ENCODE measurements around the gene ISLR.

ISLR gene

DNA sequence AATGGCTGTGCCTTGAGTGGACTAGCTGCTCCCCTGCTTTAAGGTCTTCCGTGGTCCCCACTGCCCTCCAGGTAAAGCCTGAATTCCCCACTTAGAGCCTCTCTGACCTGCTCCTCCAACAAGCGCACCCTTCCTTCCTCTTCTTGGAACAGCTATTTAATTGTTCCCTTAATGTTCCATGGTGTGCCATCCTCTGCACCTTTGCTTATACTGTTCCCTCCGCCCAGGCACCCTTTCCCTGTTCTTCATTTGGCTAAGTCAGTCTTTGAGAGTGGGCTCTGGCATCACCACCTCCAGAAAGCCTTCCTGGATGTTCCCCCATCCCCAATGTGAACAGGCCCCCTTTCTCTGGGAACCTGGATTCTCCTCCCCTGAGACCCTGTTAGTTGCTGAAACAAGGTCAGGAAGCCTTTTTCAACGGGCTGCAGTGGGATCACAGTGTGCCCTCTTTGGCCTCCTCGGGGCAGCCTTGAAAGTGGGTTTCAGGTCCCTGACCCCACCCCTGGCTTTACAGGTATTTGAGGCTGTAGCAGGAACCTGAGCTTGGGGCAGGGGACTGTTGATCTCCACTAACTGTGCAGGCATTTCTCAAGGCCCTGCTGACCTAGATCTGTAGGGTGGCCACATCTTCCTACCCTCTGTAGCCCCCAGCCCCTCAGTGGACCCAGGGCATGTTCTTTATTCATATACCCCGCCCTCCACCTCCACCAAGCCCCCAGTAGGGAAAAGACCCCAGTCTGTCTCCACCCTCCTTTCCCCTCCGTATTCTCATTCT, 5.0 kb downstream of the ISLR start:
- Histone ChIP-seq H3K27ac (replicated peaks) (no peak overlapping the region), H3K4me3 (replicated peaks; ENCODE audit: insufficient read depth, low read length) (no peak overlapping the region), H3K27me3 (ENCODE audit: insufficient read depth, poor library complexity, severe bottlenecking) (no peaks in the 10 kb centered on the region)
- DNase-seq (ENCODE audit: low read depth in 1 of 2, low spot score in 1 of 2) = no peak
- TF ChIP-seq, protein P1, sequence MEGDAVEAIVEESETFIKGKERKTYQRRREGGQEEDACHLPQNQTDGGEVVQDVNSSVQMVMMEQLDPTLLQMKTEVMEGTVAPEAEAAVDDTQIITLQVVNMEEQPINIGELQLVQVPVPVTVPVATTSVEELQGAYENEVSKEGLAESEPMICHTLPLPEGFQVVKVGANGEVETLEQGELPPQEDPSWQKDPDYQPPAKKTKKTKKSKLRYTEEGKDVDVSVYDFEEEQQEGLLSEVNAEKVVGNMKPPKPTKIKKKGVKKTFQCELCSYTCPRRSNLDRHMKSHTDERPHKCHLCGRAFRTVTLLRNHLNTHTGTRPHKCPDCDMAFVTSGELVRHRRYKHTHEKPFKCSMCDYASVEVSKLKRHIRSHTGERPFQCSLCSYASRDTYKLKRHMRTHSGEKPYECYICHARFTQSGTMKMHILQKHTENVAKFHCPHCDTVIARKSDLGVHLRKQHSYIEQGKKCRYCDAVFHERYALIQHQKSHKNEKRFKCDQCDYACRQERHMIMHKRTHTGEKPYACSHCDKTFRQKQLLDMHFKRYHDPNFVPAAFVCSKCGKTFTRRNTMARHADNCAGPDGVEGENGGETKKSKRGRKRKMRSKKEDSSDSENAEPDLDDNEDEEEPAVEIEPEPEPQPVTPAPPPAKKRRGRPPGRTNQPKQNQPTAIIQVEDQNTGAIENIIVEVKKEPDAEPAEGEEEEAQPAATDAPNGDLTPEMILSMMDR (IDR thresholded peaks at IDR 0.05; ENCODE audit: insufficient read depth, low read length) = no peak
- TF ChIP-seq POLR2AphosphoS5 (IDR thresholded peaks at IDR 0.05; ENCODE audit: low read depth) = no peak
- TF ChIP-seq GABPA (IDR thresholded peaks at IDR 0.05; ENCODE audit: low read depth) = no peak
- no peak for TF ChIP-seq SPI1 (IDR thresholded peaks at IDR 0.05; ENCODE audit: borderline replicate concordance, low read depth)
- TF ChIP-seq, protein P2, sequence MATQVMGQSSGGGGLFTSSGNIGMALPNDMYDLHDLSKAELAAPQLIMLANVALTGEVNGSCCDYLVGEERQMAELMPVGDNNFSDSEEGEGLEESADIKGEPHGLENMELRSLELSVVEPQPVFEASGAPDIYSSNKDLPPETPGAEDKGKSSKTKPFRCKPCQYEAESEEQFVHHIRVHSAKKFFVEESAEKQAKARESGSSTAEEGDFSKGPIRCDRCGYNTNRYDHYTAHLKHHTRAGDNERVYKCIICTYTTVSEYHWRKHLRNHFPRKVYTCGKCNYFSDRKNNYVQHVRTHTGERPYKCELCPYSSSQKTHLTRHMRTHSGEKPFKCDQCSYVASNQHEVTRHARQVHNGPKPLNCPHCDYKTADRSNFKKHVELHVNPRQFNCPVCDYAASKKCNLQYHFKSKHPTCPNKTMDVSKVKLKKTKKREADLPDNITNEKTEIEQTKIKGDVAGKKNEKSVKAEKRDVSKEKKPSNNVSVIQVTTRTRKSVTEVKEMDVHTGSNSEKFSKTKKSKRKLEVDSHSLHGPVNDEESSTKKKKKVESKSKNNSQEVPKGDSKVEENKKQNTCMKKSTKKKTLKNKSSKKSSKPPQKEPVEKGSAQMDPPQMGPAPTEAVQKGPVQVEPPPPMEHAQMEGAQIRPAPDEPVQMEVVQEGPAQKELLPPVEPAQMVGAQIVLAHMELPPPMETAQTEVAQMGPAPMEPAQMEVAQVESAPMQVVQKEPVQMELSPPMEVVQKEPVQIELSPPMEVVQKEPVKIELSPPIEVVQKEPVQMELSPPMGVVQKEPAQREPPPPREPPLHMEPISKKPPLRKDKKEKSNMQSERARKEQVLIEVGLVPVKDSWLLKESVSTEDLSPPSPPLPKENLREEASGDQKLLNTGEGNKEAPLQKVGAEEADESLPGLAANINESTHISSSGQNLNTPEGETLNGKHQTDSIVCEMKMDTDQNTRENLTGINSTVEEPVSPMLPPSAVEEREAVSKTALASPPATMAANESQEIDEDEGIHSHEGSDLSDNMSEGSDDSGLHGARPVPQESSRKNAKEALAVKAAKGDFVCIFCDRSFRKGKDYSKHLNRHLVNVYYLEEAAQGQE (IDR thresholded peaks at IDR 0.05; ENCODE audit: insufficient replicate concordance, low read depth) = no peak

DNA sequence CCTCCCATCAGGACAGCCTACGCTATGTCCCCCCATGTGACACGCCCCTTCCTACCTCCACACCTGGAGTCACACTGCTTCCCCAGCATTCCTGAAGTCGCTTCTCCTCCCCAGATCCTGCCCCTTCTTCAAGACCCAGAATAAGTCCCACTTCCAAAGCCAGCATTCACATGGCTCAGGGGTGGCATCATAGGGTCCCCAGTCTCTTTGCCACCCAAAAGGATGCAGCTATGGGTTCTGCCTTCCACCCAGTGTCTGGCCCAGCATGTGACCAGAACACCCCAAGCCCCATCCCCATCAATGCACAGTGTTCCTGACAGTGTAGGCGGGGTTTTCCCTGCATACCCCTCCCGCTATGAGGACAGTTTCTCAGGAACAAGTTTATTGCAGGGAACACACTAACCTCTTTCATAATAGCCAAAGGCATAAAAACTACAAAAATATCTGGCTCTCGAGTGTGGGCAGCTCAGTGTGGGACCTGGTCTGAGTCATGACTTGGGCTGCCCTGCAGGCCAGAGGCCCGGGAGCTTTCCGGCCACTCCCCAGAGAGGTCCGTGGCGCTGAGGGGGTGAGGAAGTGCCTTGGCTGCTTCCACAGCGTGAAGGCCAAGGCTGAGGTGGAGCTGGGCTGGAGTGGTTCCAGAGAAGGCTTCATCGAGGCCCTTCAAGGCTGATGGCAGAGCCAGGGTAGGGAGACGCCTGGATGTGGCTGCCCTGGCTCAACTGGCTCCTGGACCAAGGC, 5.8 kb downstream of the ISLR start:
- Histone ChIP-seq H3K27me3 (ENCODE audit: insufficient read depth, poor library complexity, severe bottlenecking) (no peaks in the 10 kb centered on the region), H3K4me3 (replicated peaks; ENCODE audit: insufficient read depth, low read length) (no peak overlapping the region), H3K27ac (replicated peaks) (no peak overlapping the region)
- DNase-seq (ENCODE audit: low read depth in 1 of 2, low spot score in 1 of 2) = no peak
- no peak for TF ChIP-seq GABPA (IDR thresholded peaks at IDR 0.05; ENCODE audit: low read depth)
- TF ChIP-seq, protein P2 (IDR thresholded peaks at IDR 0.05; ENCODE audit: insufficient replicate concordance, low read depth) = no peak
- TF ChIP-seq, protein P1 (IDR thresholded peaks at IDR 0.05; ENCODE audit: insufficient read depth, low read length) = no peak
- TF ChIP-seq POLR2AphosphoS5 (IDR thresholded peaks at IDR 0.05; ENCODE audit: low read depth) = no peak
- no peak for TF ChIP-seq SPI1 (IDR thresholded peaks at IDR 0.05; ENCODE audit: borderline replicate concordance, low read depth)

DNA sequence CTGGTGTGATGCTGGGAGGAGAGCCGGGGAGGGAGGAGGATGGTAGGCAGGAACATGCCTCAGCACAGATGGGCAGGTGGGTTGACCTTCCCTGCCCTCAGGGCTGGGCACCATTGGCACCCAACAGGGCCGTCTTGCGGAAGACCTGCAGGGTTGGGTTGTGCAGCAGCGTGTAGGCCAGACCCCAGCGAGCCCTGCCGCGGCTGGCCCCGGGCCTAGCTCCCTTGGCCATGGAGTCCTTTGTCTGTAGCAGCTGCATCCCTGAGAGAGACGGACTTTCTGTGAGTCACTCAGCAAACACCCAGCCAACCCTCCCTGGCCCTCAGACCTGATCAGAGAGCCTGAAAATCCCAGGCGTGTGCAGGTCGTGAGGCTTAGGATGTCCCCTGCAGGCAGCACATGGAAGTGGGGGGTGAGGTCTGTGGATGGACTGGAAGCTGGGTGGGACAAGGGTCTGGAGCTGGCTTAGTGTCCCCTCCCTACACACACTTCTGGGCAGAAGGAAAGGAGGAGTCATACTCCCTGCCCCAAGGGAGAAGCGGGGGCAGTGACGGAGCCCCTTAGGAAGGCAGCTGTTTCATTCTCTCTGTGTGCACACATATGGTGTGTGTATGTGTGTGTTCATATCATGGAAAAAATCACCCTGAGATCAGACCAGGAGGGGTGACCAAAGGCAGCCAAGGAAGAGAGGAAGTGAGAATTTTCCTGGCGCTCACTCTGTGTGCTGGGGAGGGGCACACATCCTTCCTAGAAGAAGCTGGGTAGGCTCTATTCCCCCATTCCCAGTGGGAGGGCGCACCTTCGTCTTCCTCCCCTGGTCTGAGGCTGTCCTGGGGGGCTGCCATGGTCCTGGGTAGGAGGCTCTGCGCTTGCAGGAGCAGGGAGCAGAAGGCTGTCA, 6.7 kb downstream of the ISLR start:
- Histone ChIP-seq H3K27ac (replicated peaks) (no peak overlapping the region), H3K27me3 (ENCODE audit: insufficient read depth, poor library complexity, severe bottlenecking) (no peaks in the 10 kb centered on the region), H3K4me3 (replicated peaks; ENCODE audit: insufficient read depth, low read length) (no peak overlapping the region)
- no peak for DNase-seq (ENCODE audit: low read depth in 1 of 2, low spot score in 1 of 2)
- TF ChIP-seq GABPA (IDR thresholded peaks at IDR 0.05; ENCODE audit: low read depth) (no peak), POLR2AphosphoS5 (IDR thresholded peaks at IDR 0.05; ENCODE audit: low read depth) (no peak), SPI1 (IDR thresholded peaks at IDR 0.05; ENCODE audit: borderline replicate concordance, low read depth) (no peak)
- TF ChIP-seq, protein P1 (IDR thresholded peaks at IDR 0.05; ENCODE audit: insufficient read depth, low read length) = no peak
- TF ChIP-seq, protein P2 (IDR thresholded peaks at IDR 0.05; ENCODE audit: insufficient replicate concordance, low read depth) = no peak

Data from HL-60 (cell line).